AG04449 (cell line): ENCODE measurements around the gene HBQ1.
"Not testable (repeated sequence)": the region's sequence is repeated elsewhere in the genome, so short reads cannot be mapped to it uniquely, and the experiment has no call there.

Experiments used
- CTCF ChIA-PET: fragments of 350-600 bp; formaldehyde crosslinking; extraction: SDS; loops from one replicate; lab custom pipeline; 2021; ENCODE audit warnings: antibody characterized with exemption; lab: Yijun Ruan, JAX
- POLR2A ChIA-PET: fragments of 400-600, 350-600 bp; formaldehyde crosslinking; extraction: SDS; loops from one replicate; lab custom pipeline; 2020; ENCODE audit warnings: antibody characterized with exemption, inconsistent platforms; lab: Yijun Ruan, JAX
- DNase-seq: peaks from one replicate; pipeline ENCODE4 v3.0.0-alpha.2; 2010; ENCODE audit warnings: low read depth, low spot score
- H3K4me3 ChIP-seq: 2 replicates; pipeline ENCODE4 v1.5.1; 2011; ENCODE audit warnings: low read depth, mild to moderate bottlenecking, control low read depth, low read length
- TF ChIP-seq, protein P1 (sequence below): IDR thresholded peaks from one replicate; pipeline ENCODE4 v1.5.1; 2011; ENCODE audit warnings: mild to moderate bottlenecking, moderate library complexity, low read length, control low read depth, inconsistent platforms; ENCODE audit not compliant: insufficient read depth; ENCODE audit errors: missing control alignments

The HBQ1 gene

DNA sequence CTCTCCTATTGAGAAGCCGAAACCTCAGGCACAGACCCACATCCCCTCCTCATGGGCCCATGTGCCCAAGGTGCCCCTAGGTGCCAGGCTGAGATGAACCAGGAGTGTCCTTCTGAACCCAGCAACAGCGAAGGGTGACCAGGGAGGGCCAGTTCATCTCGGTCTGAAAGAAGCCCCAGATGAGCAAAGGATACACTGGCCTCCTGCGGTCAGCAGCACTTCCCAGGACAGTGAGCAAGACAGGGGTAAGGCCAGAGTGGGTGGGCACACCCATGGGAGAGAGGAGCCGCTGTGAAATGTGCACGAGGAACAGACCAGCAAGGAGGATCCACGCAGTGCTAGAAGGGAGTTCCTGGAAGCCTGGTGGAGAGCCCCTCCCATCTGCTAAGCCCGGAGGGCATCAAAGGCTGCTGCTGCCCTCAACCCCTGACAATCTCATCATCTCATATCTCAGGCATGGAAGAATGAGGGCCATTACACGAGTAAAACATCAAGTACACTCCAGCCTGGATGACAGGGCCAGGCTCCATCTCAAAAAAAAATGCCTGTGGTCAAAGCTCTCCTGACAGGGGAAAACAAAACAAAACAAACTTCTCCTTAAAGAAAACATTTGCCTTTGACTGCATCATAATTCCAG lies 31.1 kb upstream of the HBQ1 start:
- H3K4me3 ChIP-seq, result no peak overlapping the region
- TF ChIP-seq, protein P1, sequence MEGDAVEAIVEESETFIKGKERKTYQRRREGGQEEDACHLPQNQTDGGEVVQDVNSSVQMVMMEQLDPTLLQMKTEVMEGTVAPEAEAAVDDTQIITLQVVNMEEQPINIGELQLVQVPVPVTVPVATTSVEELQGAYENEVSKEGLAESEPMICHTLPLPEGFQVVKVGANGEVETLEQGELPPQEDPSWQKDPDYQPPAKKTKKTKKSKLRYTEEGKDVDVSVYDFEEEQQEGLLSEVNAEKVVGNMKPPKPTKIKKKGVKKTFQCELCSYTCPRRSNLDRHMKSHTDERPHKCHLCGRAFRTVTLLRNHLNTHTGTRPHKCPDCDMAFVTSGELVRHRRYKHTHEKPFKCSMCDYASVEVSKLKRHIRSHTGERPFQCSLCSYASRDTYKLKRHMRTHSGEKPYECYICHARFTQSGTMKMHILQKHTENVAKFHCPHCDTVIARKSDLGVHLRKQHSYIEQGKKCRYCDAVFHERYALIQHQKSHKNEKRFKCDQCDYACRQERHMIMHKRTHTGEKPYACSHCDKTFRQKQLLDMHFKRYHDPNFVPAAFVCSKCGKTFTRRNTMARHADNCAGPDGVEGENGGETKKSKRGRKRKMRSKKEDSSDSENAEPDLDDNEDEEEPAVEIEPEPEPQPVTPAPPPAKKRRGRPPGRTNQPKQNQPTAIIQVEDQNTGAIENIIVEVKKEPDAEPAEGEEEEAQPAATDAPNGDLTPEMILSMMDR, result no peak
- ChIA-PET CTCF (interaction anchor here (1.1 to 2.4 kb wide), 2 partner anchors 32 to 42 kb away, joined by 4 to 8 read pairs; partner anchors contain the start of gene HBQ1), POLR2A (no interaction called here)
- DNase-seq, result peak; percentile 16

GRCh38 chr16:152141-153128 lies 27.8 kb upstream of the HBQ1 start, which contains the start of gene HBZ:
Gene HBZ, plus strand, starts transcription at chr16:152644. Its CDS starts 266 bp downstream, at chr16:152910.
- CTCF ChIA-PET, result no interaction called here
- TF ChIP-seq, protein P1, result no peak
- POLR2A ChIA-PET, result no interaction called here

GRCh38 chr16:153129-153521 lies 27.1 kb upstream of the HBQ1 start:
- CTCF ChIA-PET, POLR2A ChIA-PET, DNase-seq, H3K4me3 ChIP-seq: not testable (repeated sequence)

More at GRCh38 chr16:152141-153128, 27.8 kb upstream of the HBQ1 start, which contains the start of gene HBZ:
- DNase-seq, result no peak
- no peak within 1 kb of the TSS for H3K4me3 ChIP-seq

DNA sequence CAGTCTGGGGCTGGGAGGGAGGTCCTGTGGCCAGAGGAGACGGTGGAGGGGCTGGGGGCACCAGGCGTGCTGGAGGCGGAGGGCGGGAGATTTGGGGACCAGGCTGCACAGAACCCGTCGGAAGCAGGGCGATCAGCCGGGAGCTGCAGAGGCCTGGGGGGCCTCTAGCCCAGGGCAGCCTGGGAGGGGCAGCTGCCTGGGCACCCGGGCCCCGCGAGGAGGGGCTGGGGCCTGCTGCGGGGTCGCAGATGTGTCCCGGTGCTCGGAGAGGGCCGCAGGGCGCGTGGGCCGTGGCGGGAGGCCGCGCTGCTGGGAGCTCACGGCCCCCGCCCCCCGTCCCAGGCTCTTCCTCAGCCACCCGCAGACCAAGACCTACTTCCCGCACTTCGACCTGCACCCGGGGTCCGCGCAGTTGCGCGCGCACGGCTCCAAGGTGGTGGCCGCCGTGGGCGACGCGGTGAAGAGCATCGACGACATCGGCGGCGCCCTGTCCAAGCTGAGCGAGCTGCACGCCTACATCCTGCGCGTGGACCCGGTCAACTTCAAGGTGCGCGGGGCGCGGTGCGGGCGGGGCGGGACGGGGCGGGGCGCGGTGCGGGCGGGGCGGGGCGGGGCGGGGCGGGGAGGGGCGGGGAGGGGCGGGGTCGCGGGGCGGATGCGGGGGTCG lies 26.6 kb upstream of the HBQ1 start:
- DNase-seq, H3K4me3 ChIP-seq, POLR2A ChIA-PET: not testable (repeated sequence)
- CTCF ChIA-PET, result interaction anchor here (2.3 kb wide), 1 partner anchor 27 kb away, joined by 11 read pairs; the partner anchor contains the start of gene HBQ1

DNA sequence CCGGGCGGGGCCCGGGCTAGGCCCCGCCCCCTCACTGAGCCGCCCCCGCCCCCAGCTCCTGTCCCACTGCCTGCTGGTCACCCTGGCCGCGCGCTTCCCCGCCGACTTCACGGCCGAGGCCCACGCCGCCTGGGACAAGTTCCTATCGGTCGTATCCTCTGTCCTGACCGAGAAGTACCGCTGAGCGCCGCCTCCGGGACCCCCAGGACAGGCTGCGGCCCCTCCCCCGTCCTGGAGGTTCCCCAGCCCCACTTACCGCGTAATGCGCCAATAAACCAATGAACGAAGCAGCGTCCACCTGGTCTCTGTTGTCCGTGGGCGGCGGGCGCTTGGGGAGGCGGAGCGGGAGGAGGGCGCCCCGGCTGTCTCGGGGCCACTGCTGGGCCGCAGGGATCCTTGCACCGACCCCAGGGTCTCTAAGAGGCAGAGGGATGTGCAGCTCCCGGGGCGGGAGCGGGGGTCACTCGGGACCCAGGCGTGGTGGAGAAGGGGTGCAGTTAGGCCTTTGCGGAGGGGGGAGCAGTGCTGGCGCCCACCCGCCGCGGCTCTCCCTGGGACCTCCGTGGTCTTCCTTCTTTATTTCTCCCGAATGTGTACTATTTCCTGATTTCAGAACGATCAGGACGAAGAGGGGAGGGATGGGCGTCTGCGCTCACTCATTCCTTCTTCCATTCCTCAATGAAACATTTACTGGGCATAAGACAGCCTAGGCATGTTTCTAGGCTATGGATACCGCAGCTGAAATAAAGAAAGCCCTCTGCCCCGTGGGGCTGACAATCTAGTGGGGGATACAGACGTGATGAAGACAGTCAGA lies 25.8 kb upstream of the HBQ1 start:
- TF ChIP-seq, protein P1, result no peak
- DNase-seq, result no peak
- H3K4me3 ChIP-seq, result peak overlapping the region; percentile 46
- CTCF ChIA-PET, result interaction anchor here (2.3 kb wide), 1 partner anchor 27 kb away, joined by 11 read pairs; the partner anchor contains the start of gene HBQ1
- POLR2A ChIA-PET, result no interaction called here

GRCh38 chr16:155031-155398 lies 25.2 kb upstream of the HBQ1 start:
- TF ChIP-seq, protein P1, result no peak
- DNase-seq, result no peak
- peak overlapping the region; percentile 46 for H3K4me3 ChIP-seq
- CTCF ChIA-PET, result interaction anchor here (1.1 to 2.3 kb wide), 2 partner anchors 26 to 48 kb away, joined by 5 to 11 read pairs; partner anchors contain the start of gene HBQ1
- POLR2A ChIA-PET, result no interaction called here
